Breast epithelium (tissue), 3 donors: ENCODE measurements around the gene ARL6.

Experiments
- POLR2AphosphoS5 ChIP-seq, 3 donors: sonication (generic); formaldehyde crosslinking; IDR thresholded peaks; one replicate each; pipeline ENCODE4 v1.6.1; 2017; ENCODE audit warnings: antibody characterized with exemption in 3 of 3
- TF ChIP-seq, protein P1 (sequence below), 3 donors: fragments of 450-650 bp; IDR thresholded peaks; one replicate each; pipeline ENCODE4 v1.5.1; 2016 to 2017; ENCODE audit warnings: antibody characterized with exemption in 3 of 3, mild to moderate bottlenecking in 3 of 3, moderate library complexity in 3 of 3

DNA sequence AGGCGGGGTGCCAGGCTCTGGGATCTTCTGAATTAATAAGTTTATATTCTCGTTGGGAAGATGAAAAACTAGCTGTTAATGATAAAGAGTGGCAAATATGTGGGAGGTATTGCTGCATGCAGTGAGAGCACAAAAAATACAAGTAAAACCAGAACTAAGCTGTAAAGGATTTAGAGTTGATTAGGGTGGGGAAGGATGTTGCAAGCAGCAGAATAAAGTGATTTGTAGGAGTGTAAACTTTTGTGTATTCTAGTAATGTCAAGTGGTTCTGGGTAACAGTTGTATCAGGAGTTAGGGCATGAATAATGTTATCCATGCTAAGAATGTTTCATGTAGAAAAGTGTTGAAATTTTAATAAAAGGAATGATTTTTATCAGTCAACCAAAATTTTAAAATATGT lies 75.4 kb downstream of the ARL6 start:
- TF ChIP-seq, protein P1, sequence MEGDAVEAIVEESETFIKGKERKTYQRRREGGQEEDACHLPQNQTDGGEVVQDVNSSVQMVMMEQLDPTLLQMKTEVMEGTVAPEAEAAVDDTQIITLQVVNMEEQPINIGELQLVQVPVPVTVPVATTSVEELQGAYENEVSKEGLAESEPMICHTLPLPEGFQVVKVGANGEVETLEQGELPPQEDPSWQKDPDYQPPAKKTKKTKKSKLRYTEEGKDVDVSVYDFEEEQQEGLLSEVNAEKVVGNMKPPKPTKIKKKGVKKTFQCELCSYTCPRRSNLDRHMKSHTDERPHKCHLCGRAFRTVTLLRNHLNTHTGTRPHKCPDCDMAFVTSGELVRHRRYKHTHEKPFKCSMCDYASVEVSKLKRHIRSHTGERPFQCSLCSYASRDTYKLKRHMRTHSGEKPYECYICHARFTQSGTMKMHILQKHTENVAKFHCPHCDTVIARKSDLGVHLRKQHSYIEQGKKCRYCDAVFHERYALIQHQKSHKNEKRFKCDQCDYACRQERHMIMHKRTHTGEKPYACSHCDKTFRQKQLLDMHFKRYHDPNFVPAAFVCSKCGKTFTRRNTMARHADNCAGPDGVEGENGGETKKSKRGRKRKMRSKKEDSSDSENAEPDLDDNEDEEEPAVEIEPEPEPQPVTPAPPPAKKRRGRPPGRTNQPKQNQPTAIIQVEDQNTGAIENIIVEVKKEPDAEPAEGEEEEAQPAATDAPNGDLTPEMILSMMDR (IDR thresholded peaks at IDR 0.05) = no peak
- no peak for TF ChIP-seq POLR2AphosphoS5 (IDR thresholded peaks at IDR 0.05)
